ENCODE measurements around the gene BAZ1A.

- TF ChIP-seq RFX5 (IDR thresholded peaks at IDR 0.05; ENCODE audit: low read depth, low read length): no peak
- no peak for TF ChIP-seq XRCC5 (IDR thresholded peaks at IDR 0.05; ENCODE audit: low read depth, low read length)
- no peak for TF ChIP-seq TCF7 (IDR thresholded peaks at IDR 0.05; ENCODE audit: borderline replicate concordance)
- no peak for TF ChIP-seq PURB (CRISPR knock-in tag; IDR thresholded peaks at IDR 0.05; ENCODE audit: low read depth)
- no peak for TF ChIP-seq TEAD4 (IDR thresholded peaks at IDR 0.05; ENCODE audit: low read length)
- no peak for TF ChIP-seq TEAD4 (CRISPR knock-in tag; IDR thresholded peaks at IDR 0.05; ENCODE audit: borderline replicate concordance)
- no peak for TF ChIP-seq HMG20B (CRISPR knock-in tag; IDR thresholded peaks at IDR 0.05)
- TF ChIP-seq E2F6 (IDR thresholded peaks at IDR 0.05; ENCODE audit: borderline replicate concordance in 1 of 2, extremely low read depth in 1 of 2, insufficient read depth in 1 of 2, insufficient read length in 1 of 2, low read depth in 1 of 2, low read length in 1 of 2, poor library complexity in 1 of 2, severe bottlenecking in 1 of 2): no peak
- no peak for TF ChIP-seq JUND (IDR thresholded peaks at IDR 0.05; ENCODE audit: borderline replicate concordance, low read depth, low read length)
- TF ChIP-seq JUND (tag; IDR thresholded peaks at IDR 0.05; ENCODE audit: borderline replicate concordance, low read depth, low read length): no peak
- TF ChIP-seq L3MBTL2 (IDR thresholded peaks at IDR 0.05): no peak
- no peak for TF ChIP-seq TAF7 (tag; IDR thresholded peaks at IDR 0.05)
- no peak for TF ChIP-seq KLF10 (CRISPR knock-in tag; IDR thresholded peaks at IDR 0.05)
- no peak for TF ChIP-seq ZNF311 (CRISPR knock-in tag; IDR thresholded peaks at IDR 0.05)
- no peak for TF ChIP-seq RCOR1 (IDR thresholded peaks at IDR 0.05; ENCODE audit: borderline replicate concordance in 1 of 2, low read depth in 2 of 2, low read length in 2 of 2)
- TF ChIP-seq, protein P1, sequence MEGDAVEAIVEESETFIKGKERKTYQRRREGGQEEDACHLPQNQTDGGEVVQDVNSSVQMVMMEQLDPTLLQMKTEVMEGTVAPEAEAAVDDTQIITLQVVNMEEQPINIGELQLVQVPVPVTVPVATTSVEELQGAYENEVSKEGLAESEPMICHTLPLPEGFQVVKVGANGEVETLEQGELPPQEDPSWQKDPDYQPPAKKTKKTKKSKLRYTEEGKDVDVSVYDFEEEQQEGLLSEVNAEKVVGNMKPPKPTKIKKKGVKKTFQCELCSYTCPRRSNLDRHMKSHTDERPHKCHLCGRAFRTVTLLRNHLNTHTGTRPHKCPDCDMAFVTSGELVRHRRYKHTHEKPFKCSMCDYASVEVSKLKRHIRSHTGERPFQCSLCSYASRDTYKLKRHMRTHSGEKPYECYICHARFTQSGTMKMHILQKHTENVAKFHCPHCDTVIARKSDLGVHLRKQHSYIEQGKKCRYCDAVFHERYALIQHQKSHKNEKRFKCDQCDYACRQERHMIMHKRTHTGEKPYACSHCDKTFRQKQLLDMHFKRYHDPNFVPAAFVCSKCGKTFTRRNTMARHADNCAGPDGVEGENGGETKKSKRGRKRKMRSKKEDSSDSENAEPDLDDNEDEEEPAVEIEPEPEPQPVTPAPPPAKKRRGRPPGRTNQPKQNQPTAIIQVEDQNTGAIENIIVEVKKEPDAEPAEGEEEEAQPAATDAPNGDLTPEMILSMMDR (IDR thresholded peaks at IDR 0.05 in 2 of 3, conservative IDR thresholded peaks at IDR 0.05 in 1 of 3; ENCODE audit: insufficient read depth in 2 of 3, low read depth in 1 of 3, low read length in 3 of 3): no peak
Observed at GRCh38 chr14:34782031-34782430, 93.1 kb downstream of the BAZ1A start.
